H9 (cell line): Measurements from ENCODE around the gene ATP8B4. TPM values are rescaled to one million over a fixed set of nuclear protein-coding genes. Genes with fewer than 3 reads are reported as not detected.

Experiments used
- DNase-seq: peaks from one replicate; pipeline ENCODE4 v3.0.0-alpha.2; 2017
- H2AFZ ChIP-seq: one replicate; pipeline ENCODE4 v1.6.1; 2013; ENCODE audit warnings: mild to moderate bottlenecking, low read length, control low read depth, moderate library complexity
- H2AK5ac ChIP-seq: 2 replicates; pipeline ENCODE4 v1.6.1; 2013; ENCODE audit warnings: low read length, control low read depth, mixed read lengths; ENCODE audit not compliant: insufficient read length
- H2BK120ac ChIP-seq: one replicate; pipeline ENCODE4 v1.6.1; 2013; ENCODE audit warnings: low read depth, mild to moderate bottlenecking, low read length, control low read depth, inconsistent platforms; ENCODE audit not compliant: poor library complexity, severe bottlenecking
- H2BK12ac ChIP-seq: 2 replicates; pipeline ENCODE4 v1.6.1; 2013; ENCODE audit warnings: low read length, control low read depth, mixed read lengths, low read depth; ENCODE audit not compliant: insufficient read length
- H2BK15ac ChIP-seq: 2 replicates; pipeline ENCODE4 v1.6.1; 2013; ENCODE audit warnings: low read depth, low read length, control low read depth
- H2BK20ac ChIP-seq: one replicate; pipeline ENCODE4 v1.6.1; 2013; ENCODE audit warnings: low read depth, mild to moderate bottlenecking, low read length, control low read depth, inconsistent platforms; ENCODE audit not compliant: poor library complexity, severe bottlenecking
- H2BK5ac ChIP-seq: 2 replicates; pipeline ENCODE4 v1.6.1; 2013; ENCODE audit warnings: low read length, control low read depth, mixed read lengths; ENCODE audit not compliant: insufficient read length
- H3K14ac ChIP-seq: 2 replicates; pipeline ENCODE4 v1.6.1; 2013; ENCODE audit warnings: low read length, control low read depth; ENCODE audit not compliant: insufficient read depth
- H3K18ac ChIP-seq: 2 replicates; pipeline ENCODE4 v1.6.1; 2013; ENCODE audit warnings: low read depth, mild to moderate bottlenecking, mixed read lengths, low read length, control low read depth; ENCODE audit not compliant: insufficient read length
- H3K23ac ChIP-seq: 2 replicates; pipeline ENCODE4 v1.6.1; 2013; ENCODE audit warnings: low read length, control low read depth, mixed read lengths, low read depth; ENCODE audit not compliant: insufficient read length
- H3K23me2 ChIP-seq: 2 replicates; pipeline ENCODE4 v1.6.1; 2013; ENCODE audit warnings: low read depth, mild to moderate bottlenecking, mixed read lengths, low read length, control low read depth; ENCODE audit not compliant: insufficient read length, poor library complexity, severe bottlenecking
- H3K27ac ChIP-seq: 2 replicates; pipeline ENCODE4 v1.5.1; 2013; ENCODE audit warnings: low read length, control low read depth, mixed read lengths, low read depth; ENCODE audit not compliant: insufficient read length
- H3K27me3 ChIP-seq: 2 replicates; pipeline ENCODE4 v1.6.1; 2013; ENCODE audit warnings: low read length, control low read depth, inconsistent platforms; ENCODE audit not compliant: insufficient read depth
- H3K4ac ChIP-seq: 2 replicates; pipeline ENCODE4 v1.6.1; 2013; ENCODE audit warnings: low read depth, mild to moderate bottlenecking, control low read depth, inconsistent platforms, low read length, moderate library complexity
- H3K4me1 ChIP-seq: 2 replicates; pipeline ENCODE4 v1.6.1; 2013; ENCODE audit warnings: low read length, control low read depth, inconsistent platforms; ENCODE audit not compliant: insufficient read depth
- H3K4me2 ChIP-seq: 2 replicates; pipeline ENCODE4 v1.6.1; 2013; ENCODE audit warnings: low read length, control low read depth, mixed read lengths; ENCODE audit not compliant: insufficient read length, insufficient read depth
- H3K56ac ChIP-seq: 2 replicates; pipeline ENCODE4 v1.6.1; 2013; ENCODE audit warnings: low read depth, mild to moderate bottlenecking, mixed read lengths, low read length, control low read depth; ENCODE audit not compliant: insufficient read length
- H3K79me1 ChIP-seq: 2 replicates; pipeline ENCODE4 v1.6.1; 2013; ENCODE audit warnings: low read depth, mild to moderate bottlenecking, moderate library complexity, low read length, control low read depth, inconsistent platforms; ENCODE audit not compliant: insufficient read depth, poor library complexity, severe bottlenecking
- H3K79me2 ChIP-seq: 2 replicates; pipeline ENCODE4 v1.6.1; 2013; ENCODE audit warnings: low read length, control low read depth, inconsistent platforms; ENCODE audit not compliant: insufficient read depth
- H3K9ac ChIP-seq: 2 replicates; pipeline ENCODE4 v1.6.1; 2013; ENCODE audit warnings: low read length, control low read depth, mixed read lengths; ENCODE audit not compliant: insufficient read length; ENCODE audit errors: extremely low read depth
- H3K9me3 ChIP-seq: one replicate; pipeline ENCODE4 v1.6.1; 2013; ENCODE audit warnings: low read depth, low read length, inconsistent platforms; ENCODE audit not compliant: control insufficient read depth
- H3T11ph ChIP-seq: one replicate; pipeline ENCODE4 v1.6.1; 2013; ENCODE audit warnings: mild to moderate bottlenecking, low read length, control low read depth, inconsistent platforms
- H4K20me1 ChIP-seq: one replicate; pipeline ENCODE4 v1.6.1; 2013; ENCODE audit not compliant: control insufficient read depth, insufficient read length, insufficient read depth
- H4K5ac ChIP-seq: 2 replicates; pipeline ENCODE4 v1.6.1; 2013; ENCODE audit warnings: low read depth, mild to moderate bottlenecking, mixed read lengths, low read length, control low read depth; ENCODE audit not compliant: insufficient read length
- H4K8ac ChIP-seq: replicated peaks from 2 replicates; pipeline ENCODE4 v1.6.1; 2013; ENCODE audit warnings: low read length, control low read depth, mixed read lengths, low read depth; ENCODE audit not compliant: insufficient read length
- H4K91ac ChIP-seq: 2 replicates; pipeline ENCODE4 v1.6.1; 2013; ENCODE audit warnings: low read depth, mild to moderate bottlenecking, moderate library complexity, mixed read lengths, low read length, control low read depth; ENCODE audit not compliant: insufficient read length
- H3K27ac Mint-ChIP-seq, 3 experiments: 2 replicates in 2 of 3; 3 replicates in 1 of 3; pipeline ENCODE4 v1.8.0; 2020 to 2021; ENCODE audit warnings: mixed read lengths in 3 of 3, mild to moderate bottlenecking in 1 of 3, moderate library complexity in 1 of 3
- H3K27me3 Mint-ChIP-seq: 2 replicates; pipeline ENCODE4 v1.8.0; 2021; ENCODE audit warnings: low read depth, mild to moderate bottlenecking, moderate library complexity, mixed read lengths
- H3K36me3 Mint-ChIP-seq, 3 experiments: 2 replicates in 2 of 3; 3 replicates in 1 of 3; pipeline ENCODE4 v1.8.0; 2020 to 2021; ENCODE audit warnings: low read depth in 3 of 3, mixed read lengths in 3 of 3; ENCODE audit not compliant: insufficient read depth in 1 of 3
- H3K4me1 Mint-ChIP-seq, 2 experiments: 2 replicates each; pipeline ENCODE4 v1.8.0; 2020; ENCODE audit warnings: mixed read lengths in 2 of 2
- H3K4me3 Mint-ChIP-seq, 2 experiments: 2 replicates in 1 of 2; 3 replicates in 1 of 2; pipeline ENCODE4 v1.8.0; 2020 to 2021; ENCODE audit warnings: mild to moderate bottlenecking in 2 of 2, mixed read lengths in 2 of 2, moderate library complexity in 1 of 2
- H3K9me3 Mint-ChIP-seq, 2 experiments: 2 replicates in 1 of 2; 3 replicates in 1 of 2; pipeline ENCODE4 v1.8.0; 2020; ENCODE audit warnings: mild to moderate bottlenecking in 2 of 2, mixed read lengths in 2 of 2, moderate library complexity in 1 of 2
- WGBS: extraction: QIAGEN DNeasy Blood & Tissue Kit; methylation state at CpG from one replicate; pipeline ENCODE4 v1.1.7; 2013; ENCODE audit warnings: missing lambda C conversion rate, low lambda C conversion rate, mixed read lengths; ENCODE audit not compliant: insufficient read length; ENCODE audit errors: extremely low coverage; 5-methylcytosine and 5-hydroxymethylcytosine counted together
- total RNA-seq: library from RNA; stranded (reverse); gene quantifications from 2 replicates; pipeline ENCODE4 v1.2.1, GENCODE V29; 2021
- TF ChIP-seq, protein P1 (sequence below): fragments of 200-600 bp; sonication (generic); conservative IDR thresholded peaks from 3 replicates; pipeline ENCODE4 v1.8.0; 2021; ENCODE audit warnings: antibody characterized with exemption, mild to moderate bottlenecking

ATP8B4 gene
- total RNA-seq, 1 experiment from 2014 or later, result 0.52 TPM

- Histone ChIP-seq H4K8ac (no peak overlapping the region), H4K91ac (no peak overlapping the region), H2BK120ac (no peak overlapping the region), H3K14ac (no peak overlapping the region), H2AK5ac (no peak overlapping the region), H2BK12ac (no peak overlapping the region), H3K4me2 (no peak overlapping the region), H2BK15ac (no peak overlapping the region), H3K18ac (no peak overlapping the region), H3K4me1 (no peaks in the 10 kb centered on the region; the same call in 1 of the 2 replicates), H3K9ac (no peak overlapping the region), H3K23me2 (no peaks in the 10 kb centered on the region), H2AFZ (no peak overlapping the region), H3K23ac (no peak overlapping the region), H3K79me1 (no peaks in the 10 kb centered on the region), H3K56ac (no peak overlapping the region), H3K9me3 (no peaks in the 10 kb centered on the region), H3T11ph (no peak overlapping the region), H2BK5ac (no peak overlapping the region), H3K4ac (no peak overlapping the region), H4K20me1 (no peaks in the 10 kb centered on the region), H3K79me2 (no peaks in the 10 kb centered on the region), H2BK20ac (no peak overlapping the region), H3K27me3 (no peaks in the 10 kb centered on the region), H3K27ac (no peak overlapping the region), H4K5ac (no peak overlapping the region)
- WGBS, result no CpG with 5 or more reads among the region's 10 CpGs
- Mint-ChIP-seq H3K36me3 (no peaks in the 10 kb centered on the region), H3K4me1 (peaks cover 17 to 22% of the 10 kb centered on the region in 2 experiments), H3K9me3 (no peaks in the 10 kb centered on the region), H3K27ac (no peak overlapping the region), H3K4me3 (no peak overlapping the region), H3K27me3 (no peaks in the 10 kb centered on the region; the same call in 1 of the 2 replicates)
- TF ChIP-seq, protein P1, sequence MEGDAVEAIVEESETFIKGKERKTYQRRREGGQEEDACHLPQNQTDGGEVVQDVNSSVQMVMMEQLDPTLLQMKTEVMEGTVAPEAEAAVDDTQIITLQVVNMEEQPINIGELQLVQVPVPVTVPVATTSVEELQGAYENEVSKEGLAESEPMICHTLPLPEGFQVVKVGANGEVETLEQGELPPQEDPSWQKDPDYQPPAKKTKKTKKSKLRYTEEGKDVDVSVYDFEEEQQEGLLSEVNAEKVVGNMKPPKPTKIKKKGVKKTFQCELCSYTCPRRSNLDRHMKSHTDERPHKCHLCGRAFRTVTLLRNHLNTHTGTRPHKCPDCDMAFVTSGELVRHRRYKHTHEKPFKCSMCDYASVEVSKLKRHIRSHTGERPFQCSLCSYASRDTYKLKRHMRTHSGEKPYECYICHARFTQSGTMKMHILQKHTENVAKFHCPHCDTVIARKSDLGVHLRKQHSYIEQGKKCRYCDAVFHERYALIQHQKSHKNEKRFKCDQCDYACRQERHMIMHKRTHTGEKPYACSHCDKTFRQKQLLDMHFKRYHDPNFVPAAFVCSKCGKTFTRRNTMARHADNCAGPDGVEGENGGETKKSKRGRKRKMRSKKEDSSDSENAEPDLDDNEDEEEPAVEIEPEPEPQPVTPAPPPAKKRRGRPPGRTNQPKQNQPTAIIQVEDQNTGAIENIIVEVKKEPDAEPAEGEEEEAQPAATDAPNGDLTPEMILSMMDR, result no peak
- no peak for DNase-seq
These were observed 252.9 kb downstream of the ATP8B4 start for GRCh38 chr15:49865925-49866757.
